GM11168 (cell line): ENCODE data around the gene KRTAP4-6.
"Not testable (repeated sequence)": the region's sequence is repeated elsewhere in the genome, so short reads cannot be mapped to it uniquely, and the experiment has no call there.

Source experiments
- in situ Hi-C: fragments of 300-500 bp; cut with MboI; formaldehyde crosslinking; loops from one replicate; pipeline ENCODE4 v1.12.0; 2022; ENCODE audit warnings: low sequenced_read_pairs; ENCODE audit not compliant: unreplicated experiment

The KRTAP4-6 gene

GRCh38 chr17:41140360-41141131, at the start of gene KRTAP4-6:
Gene KRTAP4-6, minus strand, starts transcription at chr17:41140544. Its CDS starts 57 bp downstream, at chr17:41140487.
- in situ Hi-C loops = no loop called here

- in situ Hi-C loops = not testable (repeated sequence)
Measured at GRCh38 chr17:41189837-41190318, 49.5 kb upstream of the KRTAP4-6 start, which contains the start of gene KRTAP9-1. Gene KRTAP9-1, plus strand, starts transcription at chr17:41189887. Its CDS starts 0 bp downstream, at chr17:41189887.

DNA sequence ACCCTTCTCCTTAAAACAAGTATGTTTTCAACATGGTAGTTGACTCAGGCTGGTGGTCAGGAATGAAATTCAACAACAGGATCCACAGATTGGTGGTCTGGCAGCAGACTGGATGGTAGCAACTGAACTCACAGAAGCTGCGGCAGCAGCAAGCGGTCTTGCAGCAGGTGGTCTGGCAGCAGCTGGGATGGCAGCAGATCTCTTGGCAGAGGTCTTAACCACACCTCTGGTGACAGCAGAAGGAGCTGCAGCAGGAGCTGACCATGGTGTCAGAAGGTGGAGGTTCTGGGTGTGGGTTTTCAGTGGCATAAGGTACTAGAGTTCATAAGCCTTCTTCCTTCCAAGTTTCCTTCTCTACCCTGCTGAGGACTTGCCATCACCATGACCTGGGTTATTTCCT, 46.5 kb upstream of the KRTAP4-6 start:
- in situ Hi-C loops = no loop called here

DNA sequence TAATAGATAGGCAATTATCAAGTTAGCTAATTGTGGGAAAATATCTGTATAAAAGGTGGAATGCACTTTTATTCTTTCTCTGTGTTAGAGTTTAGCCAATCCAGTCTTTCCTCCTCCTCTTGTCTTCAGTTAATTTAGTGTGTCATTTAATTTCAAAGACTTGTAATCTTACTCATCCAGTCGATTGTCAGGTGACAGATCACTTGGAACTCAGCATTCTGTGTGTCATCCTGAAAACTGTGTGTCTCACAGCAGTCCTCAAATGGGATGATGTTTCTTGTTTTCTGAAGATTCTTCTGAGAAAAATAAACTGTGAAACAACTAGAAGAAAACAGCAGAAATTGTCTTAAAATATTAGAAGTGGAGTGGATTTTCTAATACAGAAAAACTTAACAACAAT, 44.7 kb upstream of the KRTAP4-6 start:
- in situ Hi-C loops = no loop called here

DNA sequence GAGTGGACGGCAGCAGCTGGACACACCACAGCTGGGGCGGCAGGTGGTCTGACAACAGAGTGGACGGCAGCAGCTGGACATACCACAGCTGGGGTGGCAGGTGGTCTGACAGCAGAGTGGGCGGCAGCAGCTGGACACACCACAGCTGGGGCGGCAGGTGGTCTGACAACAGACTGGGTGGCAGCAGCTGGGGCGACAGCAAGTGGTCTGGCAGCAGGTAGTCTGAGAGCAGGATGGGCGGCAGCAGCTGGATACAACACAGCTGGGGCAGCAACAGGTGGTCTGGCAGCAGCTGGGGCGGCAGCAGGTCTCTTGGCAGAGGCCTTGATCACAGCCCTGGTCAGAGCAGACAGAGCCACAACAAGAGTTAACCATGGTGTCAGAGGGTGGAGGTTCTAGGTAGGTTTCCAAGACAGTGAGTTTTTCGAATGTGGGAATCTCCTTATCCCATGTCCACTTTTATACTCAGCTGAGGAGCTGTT, 44.2 kb upstream of the KRTAP4-6 start, which contains the start of gene KRTAP4-1:
Gene KRTAP4-1, minus strand, starts transcription at position 432 of the 482 bp plus-strand sequence. Its CDS starts 57 bp downstream, at position 375.
- in situ Hi-C loops = no loop called here

DNA sequence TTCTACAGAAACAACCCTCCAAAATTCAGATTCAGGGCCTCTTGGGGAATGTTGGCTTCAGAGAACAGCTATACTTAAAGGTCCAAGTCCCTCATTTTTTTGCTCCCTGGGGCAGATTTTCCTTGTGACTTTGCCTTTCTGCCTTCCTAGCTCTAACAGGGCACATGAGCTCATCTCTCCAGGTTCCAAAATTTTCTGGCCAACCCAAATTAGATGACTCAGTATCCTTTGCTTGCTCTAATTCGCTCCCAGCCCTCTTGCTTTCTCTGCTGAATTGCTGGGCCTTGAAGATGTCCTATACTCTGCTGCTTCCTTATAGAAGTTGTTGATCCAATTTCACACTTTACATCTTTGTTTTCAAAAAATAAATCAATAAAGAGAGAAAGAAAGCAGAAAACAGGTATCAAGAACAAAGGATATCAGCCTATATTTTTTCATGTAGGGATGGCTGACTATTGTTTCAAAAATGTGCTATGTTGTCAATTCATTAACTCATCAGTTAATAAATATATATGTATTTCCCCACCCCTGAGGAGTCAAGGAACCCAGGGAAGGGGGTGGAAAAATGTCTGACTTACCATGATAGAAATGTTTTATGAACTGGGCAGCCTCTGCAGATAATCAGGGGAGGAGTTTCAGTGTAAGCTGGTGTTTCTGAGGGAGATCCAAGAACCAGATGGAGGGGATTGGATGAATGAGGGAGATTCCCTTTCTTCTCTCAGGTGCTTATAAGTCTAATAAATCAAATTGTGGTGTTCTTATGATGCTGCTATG, 38.7 kb upstream of the KRTAP4-6 start:
- in situ Hi-C loops = no loop called here

DNA sequence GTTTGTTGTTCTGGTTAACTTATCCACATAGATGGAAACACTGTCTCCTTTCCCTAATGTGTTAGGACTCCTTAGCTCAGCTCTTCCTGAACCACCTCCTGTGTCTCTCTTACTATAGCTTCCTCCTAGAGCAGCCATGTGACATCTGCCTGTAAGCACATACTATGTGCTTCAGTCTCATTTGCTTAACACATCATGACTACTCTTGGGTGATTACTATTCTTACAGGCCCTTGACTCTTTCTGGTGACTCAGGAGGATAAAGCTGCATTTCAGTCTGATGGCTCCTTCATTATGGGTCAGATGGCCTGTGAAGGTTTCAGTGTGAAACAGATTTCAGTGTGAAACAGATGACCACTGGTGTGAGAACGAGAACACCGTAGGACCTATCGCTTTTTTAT, 38.0 kb upstream of the KRTAP4-6 start:
- in situ Hi-C loops = no loop called here

- in situ Hi-C loops = no loop called here
Measured at GRCh38 chr17:41177727-41178271, 37.5 kb upstream of the KRTAP4-6 start, which contains the start of gene KRTAP4-2. Gene KRTAP4-2, minus strand, starts transcription at chr17:41178221. Its CDS starts 57 bp downstream, at chr17:41178164.

GRCh38 chr17:41176744-41177387, 36.5 kb upstream of the KRTAP4-6 start:
- in situ Hi-C loops = no loop called here

GRCh38 chr17:41171886-41172285, 31.5 kb upstream of the KRTAP4-6 start:
- in situ Hi-C loops = no loop called here

DNA sequence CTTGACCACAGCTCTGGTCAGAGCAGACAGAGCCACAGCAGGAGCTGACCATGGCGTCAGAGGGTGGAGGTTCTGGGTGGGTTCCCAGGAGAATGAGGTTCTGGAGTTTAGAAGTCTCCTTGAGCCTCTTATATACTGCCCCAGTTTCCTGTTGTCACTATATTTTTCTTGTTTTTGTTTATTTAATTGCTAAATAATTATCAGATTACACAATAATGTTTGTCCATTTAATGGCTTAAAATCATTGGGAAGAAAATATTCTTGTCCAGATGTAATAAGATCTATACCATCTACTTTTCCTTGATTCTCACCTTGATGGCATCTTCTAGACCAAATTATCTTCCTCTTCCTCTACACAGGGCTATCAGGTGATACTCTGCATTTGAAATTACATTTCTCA, 27.8 kb upstream of the KRTAP4-6 start, which contains the start of gene KRTAP4-3:
Gene KRTAP4-3, minus strand, starts transcription at position 101 of the 400 bp plus-strand sequence. Its CDS starts 49 bp downstream, at position 52.
- in situ Hi-C loops = no loop called here

- in situ Hi-C loops = no loop called here
Measured at GRCh38 chr17:41167561-41167960, 27.2 kb upstream of the KRTAP4-6 start.

DNA sequence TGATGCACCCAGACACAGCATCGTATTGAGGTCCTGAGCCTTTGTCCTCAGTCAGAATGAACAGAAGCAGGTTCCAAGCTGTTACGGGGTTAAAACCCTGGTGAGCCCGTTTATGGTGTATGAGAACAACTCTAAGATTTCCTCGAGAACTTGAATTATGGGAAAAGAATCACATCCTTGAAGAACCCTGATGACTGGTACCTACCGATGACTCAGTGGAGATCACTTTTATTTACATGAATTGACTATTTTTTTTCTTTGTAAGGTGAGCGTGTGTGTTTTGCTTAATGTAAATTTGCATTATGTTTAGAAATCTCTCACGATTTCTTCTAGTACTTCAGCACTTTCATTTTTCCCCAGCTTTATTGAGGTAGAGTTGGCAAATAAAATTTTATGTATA, 23.5 kb upstream of the KRTAP4-6 start:
- in situ Hi-C loops = no loop called here

DNA sequence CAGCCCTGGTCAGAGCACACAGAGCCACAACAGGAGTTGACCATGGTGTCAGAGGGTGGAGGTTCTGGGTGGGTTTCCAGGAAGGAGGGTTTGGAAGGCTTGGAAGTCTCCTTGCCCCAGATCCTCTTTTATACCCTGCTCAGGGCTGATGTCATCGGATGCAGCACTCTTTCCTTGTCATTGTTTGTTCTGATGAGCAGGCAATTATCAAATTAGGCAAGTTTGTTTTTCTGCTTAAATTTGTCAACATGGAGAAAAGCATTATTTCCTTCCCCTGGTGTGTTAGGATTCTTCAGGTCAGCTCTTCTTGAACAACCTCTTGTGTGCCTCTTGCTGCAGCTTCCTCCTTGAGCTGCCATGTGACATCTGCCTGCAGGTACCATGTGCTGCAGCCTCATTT, 20.3 kb upstream of the KRTAP4-6 start, which contains the start of gene KRTAP4-4:
Gene KRTAP4-4, minus strand, starts transcription at position 101 of the 400 bp plus-strand sequence. Its CDS starts 57 bp downstream, at position 44.
- in situ Hi-C loops = no loop called here

DNA sequence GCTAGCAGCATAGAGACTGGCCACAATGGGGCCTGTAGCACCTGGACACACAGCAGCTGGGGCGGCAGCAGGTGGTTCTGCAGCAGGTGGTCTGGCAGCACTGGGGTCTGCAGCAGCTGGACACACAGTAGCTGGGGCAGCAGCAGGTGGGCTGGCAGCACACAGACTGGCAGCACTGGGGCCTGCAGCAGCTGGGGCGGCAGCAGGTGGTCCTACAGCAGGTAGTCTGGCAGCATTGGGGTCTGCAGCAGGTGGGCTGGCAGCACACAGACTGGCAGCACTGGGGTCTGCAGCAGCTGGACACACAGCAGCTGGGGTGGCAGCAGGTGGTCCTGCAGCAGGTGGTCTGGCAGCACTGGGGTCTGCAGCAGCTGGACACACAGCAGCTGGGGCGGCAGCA, 19.8 kb upstream of the KRTAP4-6 start:
- in situ Hi-C loops = not testable (repeated sequence)

DNA sequence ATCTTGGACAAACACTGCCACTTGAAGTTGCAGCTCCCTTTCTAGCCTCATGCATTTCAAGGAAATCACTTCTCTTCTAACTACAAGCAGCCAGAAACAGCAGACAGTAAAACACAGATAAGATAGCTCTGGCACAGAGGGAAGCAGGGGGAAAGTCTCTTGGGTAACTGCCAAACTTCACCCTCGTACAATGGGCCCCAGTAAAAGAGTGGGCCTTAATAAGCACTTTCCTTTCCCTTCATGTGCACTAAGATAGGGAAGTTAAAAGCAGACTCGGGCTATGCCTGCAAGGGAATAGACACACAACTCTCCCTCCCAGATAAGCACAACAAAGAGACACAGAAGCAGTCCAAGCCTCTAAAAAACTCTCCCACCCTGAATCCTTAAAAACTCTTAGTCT, 13.5 kb upstream of the KRTAP4-6 start:
- in situ Hi-C loops = no loop called here

GRCh38 chr17:41151525-41151924, 11.2 kb upstream of the KRTAP4-6 start:
- in situ Hi-C loops = no loop called here

DNA sequence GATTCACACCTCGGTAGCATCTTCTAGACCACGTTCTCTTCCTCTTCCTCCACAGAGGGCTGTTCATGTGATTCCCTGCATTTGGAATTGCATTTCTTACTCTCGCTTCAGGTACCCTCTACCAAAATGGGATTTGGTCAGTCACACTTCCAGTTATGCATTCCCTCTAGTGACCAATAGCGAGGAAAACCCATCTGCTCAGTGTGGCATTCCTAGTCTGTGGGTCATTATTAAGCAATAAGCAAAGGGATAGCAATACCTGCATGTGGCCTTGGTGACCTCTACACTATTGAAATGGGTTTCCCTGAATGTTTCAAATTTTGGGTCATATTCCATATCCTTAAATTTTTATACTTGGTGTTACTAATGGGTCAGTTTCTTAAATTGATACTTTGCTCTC, 9.7 kb upstream of the KRTAP4-6 start:
- in situ Hi-C loops = no loop called here

DNA sequence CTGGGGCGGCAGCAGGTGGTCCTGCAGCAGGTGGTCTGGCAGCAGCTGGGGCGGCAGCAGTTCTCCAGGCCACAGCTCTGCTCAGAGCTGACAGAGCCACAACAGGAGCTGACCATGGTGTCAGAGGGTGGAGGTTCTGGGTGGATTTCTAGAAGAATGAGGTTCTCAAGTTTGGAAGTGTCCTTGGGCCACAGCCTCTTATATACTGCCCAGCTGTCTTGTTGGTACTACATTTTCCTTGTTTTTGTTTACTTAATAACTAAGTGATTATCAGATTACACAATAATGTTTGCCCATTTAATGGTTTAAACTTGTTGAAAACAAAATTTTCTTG, 9.3 kb upstream of the KRTAP4-6 start, which contains the start of gene KRTAP4-5:
Gene KRTAP4-5, minus strand, starts transcription at position 174 of the 334 bp plus-strand sequence. Its CDS starts 58 bp downstream, at position 116.
- in situ Hi-C loops = no loop called here
